Stimulated activated CD8-positive, alpha-beta memory T cell treated with anti-CD3 and anti-CD28 coated beads, Interleukin-12 subunit alpha, Interleukin-12 subunit beta, amount 100 ng/mL, for 4 hours (primary cell): ENCODE results near the gene P2RX6.
A peak's percentile ranks its signal among the peaks of the same experiment; 100 is the strongest.

Experiments used
- DNase-seq: peaks from one replicate; pipeline ENCODE4 v3.0.0-alpha.2; 2020; ENCODE audit warnings: low read depth

Gene P2RX6

DNA sequence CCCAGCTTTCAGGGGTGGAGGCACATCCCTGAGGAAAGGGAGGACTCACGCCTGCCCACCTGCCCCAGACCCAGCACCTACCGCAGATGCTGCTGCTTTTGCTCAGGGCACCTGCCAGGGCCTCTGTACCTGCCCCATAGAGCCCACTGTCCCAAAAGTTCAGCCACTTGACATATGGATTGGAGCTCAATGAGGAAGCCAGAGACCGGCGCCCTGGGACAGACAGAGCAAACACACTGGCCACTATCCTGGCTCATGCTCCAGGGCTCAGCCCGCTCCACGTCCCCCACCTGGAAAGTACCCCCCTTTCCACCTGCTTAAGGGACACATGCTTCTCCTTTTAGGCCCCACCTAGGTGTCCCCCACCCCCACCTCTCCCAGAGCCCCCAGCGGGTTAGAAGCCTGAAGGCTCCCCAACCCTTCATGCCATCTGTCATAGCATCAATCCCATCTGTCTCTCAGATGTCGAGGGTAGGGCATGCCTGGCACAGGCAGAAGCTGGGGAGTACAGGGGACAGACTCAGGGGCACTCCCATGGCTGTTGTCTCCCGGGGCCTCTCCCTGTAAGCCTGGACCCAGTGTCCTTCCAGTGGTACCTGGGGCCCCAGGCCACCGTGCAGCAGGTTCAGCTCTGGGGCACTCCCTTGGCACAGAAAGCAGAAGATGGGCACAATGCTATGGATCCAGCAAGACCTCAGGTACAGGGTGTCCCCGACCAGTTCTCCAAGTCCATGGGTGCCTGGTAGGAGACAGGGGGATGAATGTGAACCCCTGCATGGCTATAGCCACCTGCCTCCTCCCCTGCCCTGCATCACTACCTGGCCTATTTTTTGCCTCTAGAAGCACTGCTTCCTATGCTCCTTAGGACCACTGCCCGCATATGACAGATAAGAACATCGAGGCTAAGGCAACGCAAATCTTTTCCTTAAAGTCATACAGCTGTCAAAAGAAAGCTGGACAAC, 2.2 kb upstream of the P2RX6 start:
- DNase-seq, result no peak

DNA sequence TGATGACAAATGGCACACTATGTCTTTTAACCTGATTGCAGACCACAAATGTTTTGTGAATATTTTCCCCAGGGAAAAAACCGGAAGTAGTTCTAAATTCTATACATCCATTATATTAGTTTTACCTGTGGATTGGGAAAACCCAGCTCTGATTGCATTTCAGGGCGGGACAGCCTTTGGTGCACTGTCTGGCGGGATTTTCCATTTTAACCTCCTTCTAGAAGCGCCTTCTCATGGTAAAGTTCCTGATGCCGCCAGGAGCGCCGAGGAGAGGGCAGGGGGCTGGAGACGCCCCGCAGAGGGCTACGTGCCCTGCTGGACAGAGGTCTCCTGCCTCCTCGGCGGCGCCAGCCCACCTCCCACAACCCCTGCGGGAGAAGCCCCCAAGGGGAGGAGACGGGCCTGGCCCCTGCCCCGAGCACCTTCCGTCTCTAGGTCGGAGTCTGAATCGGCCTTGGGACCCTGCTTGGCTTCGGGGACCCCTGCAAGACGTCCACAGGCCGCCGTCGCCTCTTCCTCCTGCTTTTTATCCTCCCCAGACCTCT, 1.2 kb upstream of the P2RX6 start:
- no peak for DNase-seq

DNA sequence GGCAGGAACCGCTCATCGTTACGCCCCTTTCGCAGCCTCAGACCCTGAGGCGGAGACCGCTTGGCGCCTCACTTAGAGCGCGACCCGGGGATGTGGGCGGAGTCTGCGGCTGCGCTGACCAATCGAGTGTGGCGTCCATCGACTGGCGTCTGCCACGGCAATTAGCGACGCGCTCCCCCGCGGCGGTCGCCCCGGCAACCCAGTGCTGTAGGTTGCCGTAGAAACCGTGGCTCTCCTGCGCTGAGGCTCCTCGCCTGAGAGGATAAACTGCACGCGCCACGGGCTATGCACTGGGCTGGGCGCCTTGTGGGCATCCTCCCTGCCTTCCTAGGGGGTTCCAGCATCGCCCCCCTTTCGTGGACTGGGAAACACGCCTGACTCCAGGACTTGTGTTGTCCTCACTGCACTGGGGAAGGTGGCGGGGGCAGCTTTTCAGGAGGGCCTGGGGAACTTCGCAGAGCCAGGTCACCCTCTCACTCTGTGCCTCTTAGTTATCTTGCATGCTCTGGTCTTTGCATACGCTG, 701 bp upstream of the P2RX6 start:
- peak; percentile 74 for DNase-seq

DNA sequence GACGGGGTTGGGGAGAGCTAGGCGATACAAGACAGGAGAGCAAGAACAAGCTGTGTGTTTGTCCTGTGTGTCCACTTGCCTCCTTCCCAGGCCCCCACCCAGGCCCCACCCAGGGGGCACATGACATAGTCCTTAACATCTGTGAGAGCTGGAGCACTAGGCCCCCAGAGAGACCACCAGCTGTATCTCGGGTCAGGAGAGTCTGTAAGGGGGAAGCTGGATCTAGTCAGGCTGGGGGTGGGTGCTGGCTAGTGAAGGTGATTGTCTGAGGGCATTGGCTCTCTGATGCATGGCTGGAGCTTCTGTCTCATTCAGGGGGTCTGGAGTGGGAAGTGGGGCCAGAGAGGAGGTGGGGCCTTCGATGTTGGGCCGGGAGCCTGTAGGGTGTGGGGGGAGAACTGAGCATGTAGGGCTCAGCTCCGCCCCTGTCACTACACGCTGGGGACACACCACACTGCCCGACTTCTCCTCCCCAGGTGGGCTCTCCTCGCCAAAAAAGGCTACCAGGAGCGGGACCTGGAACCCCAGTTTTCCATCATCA, 571 bp downstream of the P2RX6 start:
- DNase-seq, result no peak

DNA sequence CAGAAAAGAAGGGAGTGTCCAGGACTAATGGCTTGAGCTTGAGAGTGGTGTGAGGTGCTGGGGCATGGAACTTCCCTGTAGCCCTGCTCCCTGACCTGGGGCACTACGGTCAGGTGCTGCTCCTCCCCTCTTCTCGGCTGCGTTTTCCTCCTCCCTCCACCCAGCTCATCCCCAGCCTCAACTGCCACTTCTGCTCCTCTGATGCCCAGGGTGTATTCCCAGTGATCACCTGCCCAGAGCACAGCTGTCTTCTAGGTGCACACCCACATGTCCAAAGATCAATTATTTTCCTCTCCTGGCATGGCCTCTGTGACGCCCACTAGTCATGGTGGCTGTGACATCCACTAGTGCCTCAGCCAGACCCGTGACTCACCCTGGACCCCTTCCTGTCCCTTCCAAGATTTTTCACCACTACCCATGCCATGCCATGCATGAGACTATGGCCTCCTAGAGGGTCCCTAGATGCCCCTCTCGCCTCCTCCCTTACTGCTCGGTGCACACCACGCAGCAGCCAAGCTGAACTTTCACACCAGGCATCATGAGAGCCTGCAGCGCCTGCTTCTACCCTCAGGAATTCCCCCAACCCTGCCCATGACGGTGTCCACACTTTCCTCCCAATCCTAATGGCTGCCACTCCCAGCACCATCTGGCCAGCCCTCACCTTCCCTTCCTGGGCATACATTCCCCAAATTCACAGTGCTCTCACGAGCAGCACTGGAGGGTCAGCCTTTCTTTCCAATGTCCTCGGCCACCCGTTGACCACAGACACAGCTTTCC, 1.9 kb downstream of the P2RX6 start:
- no peak for DNase-seq

DNA sequence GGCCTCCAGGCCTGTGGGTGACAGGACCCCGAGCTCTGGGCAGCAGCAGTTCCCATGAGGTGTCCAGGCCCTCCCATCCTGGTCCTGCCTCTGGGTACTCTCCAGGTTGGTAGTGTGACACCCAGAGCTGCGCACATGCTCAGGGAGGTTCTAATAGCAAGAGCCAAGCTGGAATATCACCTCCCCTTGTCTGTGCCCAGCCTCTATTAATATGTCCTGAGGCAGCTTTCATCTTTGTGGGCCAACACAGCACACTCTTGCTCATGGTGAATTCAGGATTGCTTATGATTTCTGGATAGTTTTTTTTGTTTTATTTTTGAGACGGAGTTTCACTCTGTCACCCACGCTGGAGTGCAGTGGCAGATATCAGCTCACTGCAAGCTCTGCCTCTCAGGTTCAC, 3.3 kb downstream of the P2RX6 start:
- no peak for DNase-seq

DNA sequence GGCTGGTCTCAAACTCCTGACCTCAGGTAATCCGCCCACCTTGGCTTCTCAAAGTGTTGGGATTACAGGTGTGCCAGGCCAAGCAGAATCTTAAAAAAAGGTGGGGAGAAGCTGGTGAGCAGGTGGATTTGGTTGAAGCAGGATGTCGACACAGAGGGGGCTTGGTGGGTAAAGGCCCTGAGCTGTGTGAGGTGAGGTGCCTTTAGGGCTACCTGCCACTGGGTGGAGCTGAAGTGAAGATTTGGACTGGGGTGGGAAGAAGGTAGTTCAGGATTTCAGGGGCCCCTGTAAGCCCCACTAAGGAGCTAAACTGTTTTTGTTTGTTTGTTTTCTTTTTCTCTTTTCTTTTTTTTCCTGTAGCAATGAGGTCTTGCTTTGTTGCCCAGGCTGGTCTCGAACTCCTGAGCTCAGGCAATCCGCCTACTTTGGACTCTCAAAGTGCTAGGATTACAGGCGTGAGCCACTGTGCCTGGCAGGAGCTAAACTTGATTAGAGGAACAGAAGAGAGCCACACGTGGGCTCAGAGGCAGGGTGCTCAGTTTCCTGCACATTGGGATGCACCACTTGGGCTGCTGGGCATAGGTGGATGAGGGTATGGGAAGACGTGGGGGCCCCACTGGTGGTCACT, 6.0 kb downstream of the P2RX6 start:
- no peak for DNase-seq

DNA sequence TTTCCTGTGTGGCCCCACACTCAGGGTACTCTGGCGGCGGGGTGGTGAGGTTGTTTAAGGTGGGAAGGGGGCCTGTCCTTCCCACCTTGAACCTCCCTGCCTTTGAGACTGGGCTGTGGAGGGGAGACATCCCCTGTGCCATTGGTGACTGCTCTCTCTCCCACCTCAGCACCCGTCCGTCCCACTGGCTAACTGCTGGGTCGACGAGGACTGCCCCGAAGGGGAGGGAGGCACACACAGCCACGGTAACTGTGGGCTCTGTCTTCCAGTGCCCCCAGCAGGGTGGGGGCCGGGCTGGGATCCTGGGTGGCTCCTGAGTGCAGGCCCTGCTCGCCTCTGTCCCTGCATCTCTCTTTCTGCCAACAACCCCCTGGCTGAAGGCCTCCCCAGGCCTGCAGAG, 7.5 kb downstream of the P2RX6 start:
- DNase-seq, result no peak

DNA sequence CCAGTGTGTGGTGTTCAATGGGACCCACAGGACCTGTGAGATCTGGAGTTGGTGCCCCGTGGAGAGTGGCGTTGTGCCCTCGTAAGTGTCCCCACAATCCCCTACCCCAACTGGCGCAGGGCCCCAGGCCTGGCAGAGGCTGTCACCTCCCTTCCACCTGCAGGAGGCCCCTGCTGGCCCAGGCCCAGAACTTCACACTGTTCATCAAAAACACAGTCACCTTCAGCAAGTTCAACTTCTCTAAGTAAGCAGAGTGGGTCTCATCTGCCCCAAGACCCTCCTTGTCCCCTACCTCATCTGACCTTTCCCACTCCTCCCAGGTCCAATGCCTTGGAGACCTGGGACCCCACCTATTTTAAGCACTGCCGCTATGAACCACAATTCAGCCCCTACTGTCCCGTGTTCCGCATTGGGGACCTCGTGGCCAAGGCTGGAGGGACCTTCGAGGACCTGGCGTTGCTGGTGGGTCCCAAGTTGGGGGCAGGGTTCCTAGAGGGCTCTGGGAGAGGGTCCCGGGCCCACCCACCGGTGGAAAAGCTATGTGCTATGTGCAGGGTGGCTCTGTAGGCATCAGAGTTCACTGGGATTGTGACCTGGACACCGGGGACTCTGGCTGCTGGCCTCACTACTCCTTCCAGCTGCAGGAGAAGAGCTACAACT, 8.1 kb downstream of the P2RX6 start:
- no peak for DNase-seq

DNA sequence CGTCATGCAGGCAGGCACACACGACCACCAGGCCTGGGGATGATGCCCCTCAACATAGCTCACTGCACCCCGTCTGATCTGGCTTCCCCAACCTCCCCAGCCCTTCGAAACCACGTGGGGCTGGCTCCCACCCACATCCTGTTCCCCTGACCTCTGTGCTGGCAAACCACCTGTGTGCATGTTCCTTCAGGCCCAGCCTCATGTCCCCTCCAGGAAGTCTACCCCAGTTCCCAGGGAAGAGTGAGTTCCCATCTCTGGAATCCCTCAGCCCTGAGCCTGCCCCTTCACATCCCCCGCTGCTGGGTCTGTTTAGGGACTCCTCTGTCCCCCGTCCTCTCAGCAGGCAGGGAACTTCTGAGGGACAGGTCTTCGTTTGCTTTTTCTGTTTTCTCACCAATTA, 10.3 kb downstream of the P2RX6 start:
- no peak for DNase-seq

DNA sequence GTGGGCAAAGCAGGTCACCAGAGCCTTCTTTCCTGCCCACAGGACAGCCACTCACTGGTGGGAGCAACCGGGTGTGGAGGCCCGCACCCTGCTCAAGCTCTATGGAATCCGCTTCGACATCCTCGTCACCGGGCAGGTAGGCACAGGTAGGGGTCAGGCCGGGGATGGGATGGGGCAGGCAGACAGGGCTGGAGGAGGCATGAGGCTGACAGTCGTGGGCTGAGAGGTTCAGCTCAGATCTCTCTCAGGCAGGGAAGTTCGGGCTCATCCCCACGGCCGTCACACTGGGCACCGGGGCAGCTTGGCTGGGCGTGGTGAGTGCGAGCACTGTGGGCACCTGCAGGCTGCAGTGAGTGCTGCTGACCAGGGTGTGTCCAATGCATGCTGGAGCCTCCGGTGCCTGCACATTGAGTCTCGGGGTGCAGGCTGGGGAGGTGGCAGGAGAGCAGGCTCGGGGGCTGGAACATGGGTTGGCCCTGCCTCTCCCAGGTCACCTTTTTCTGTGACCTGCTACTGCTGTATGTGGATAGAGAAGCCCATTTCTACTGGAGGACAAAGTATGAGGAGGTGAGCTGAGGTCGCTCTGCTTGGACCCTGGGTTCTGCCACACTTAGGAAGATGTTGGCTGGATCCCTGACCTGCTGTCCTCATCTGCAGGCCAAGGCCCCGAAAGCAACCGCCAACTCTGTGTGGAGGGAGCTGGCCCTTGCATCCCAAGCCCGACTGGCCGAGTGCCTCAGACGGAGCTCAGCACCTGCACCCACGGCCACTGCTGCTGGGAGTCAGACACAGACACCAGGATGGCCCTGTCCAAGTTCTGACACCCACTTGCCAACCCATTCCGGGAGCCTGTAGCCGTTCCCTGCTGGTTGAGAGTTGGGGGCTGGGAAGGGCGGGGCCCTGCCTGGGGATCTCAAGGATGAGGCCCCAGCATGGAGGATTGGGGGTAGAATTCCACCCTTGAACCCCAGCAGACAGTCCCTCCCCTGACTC, 11.1 kb downstream of the P2RX6 start:
- DNase-seq, result no peak

DNA sequence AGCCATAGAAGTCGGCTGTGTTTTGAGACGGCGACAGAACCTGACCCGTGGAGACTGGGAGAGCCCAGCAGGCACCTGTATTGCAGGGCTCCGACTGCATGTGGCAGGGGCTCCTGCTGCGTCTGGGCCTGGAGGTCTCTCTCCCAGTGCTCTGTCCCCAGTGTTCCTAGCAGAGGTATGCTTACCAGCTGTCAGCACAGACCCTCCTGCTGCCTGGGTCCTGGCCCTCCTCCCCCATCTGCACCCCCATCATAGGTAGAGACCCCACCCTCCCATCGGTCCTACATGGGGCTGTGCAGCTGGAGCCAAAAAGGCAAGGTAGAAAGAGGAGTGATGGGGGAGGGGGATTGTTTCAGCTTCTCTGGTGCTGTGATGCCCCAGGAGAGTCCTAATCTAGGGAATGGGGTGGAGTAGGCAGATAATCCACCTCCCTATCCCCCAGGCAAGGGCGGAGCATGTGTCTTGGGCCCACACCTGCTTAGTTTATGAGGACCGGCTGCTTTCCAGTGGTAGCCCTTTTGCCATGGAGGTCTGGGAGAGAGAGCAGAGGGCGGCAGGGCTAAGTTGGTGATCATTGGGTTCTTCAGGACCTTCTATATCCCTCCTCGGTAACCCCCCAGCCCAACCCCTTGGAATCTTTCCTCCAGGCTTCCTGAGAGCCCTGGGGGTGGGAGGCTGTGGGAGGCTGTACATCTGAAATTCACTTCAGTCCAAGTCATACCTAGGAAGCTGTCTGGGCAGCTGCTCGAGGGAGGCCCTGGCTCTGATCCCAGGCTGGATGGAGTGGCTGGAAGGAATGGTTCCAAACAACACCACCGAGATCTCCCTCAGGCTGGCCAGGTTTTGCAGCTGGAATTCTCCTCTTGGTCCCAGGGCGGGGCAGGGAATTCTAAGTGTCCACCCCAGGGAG, 12.1 kb downstream of the P2RX6 start:
- no peak for DNase-seq

DNA sequence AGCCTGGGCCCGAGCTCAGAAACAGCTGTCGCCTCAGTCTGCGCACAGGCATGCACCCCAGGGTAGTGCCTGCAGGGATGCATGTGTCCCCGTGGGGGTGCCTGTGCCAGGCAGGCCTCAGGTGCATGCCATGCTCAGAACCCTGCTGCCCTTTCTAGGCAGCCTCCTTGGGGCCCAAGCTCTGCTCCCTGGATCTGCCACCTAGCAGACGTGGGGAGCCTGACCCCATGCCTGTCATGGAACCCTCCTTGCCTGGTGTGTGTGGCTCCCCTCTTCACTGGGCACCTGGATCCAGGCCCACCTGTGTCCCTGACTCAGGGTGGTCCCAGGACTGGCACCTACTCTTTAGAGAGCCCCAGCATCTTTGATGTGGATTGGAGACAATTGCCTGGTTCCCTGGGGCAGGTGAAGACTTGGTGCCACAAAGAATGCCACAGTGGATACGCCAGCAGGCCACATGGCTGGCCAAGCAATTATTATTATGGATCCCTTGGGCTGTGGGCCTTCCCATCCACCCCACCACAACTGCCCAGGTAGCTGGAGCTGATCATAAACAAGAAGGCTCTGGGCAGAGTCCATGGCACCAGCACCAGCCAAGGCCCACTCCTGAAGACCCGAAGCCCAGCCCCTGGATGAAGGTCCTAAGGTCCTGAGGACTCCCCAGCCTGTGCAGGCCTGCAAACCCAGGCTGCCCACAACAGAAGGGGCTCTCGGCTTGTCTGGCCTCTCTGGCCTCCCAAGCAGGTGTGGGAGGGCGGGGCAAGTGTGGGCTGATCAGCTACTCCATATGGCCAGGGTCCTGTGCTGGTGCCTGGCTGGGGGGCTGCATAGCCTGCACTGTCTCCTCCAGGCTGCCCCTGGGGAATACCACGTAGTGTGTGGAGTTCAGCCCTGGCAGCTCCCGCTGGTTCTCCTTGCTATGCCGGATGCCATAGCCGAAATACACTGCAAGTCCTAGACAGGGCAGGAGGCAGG, 13.6 kb downstream of the P2RX6 start:
- no peak for DNase-seq

DNA sequence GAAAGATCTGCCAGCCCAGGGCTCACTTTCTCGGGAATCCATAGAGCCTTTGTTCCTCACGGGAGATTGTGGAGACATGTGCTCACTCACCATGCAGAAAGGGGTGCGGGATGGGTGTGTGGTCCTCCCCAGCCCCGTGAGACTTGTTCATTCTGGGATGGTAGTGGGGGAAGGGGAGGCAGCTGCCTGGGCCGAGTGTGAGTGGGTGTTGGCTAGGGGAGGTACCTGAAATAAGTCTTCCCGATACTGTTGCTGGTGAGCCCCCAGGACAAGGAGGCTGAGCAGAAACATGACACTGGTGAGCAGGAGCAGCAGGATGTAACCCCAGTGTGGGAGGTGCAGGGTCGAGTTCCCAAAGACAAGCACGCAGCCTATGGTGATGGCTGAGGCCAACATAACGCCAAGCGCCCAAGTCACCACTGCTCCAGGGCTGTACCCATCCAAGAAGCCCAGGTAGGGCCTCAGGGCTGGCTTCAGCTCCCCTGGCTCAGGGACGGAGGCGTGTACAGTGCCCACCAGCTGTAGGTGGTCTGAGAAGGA, 14.6 kb downstream of the P2RX6 start:
- no peak for DNase-seq

DNA sequence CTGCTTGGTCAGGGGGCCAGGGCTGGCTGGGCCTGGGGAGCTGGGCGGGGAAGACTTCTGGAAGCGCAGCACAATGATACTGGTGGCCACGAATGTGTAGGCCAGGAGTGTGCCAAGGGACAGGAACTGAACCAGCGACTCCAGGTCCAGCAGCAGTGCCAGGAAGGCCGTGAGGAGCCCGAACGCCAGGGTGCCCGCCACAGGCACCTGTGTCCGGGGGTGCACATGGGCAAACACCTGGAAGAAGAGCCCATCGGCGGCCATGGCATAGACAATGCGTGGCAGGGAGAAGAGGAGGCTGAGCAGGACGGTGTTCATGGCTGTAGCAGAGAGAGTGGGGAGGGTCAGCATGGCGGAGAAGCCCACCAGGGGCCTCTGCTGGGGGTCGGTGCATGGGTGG, 15.1 kb downstream of the P2RX6 start:
- no peak for DNase-seq

DNA sequence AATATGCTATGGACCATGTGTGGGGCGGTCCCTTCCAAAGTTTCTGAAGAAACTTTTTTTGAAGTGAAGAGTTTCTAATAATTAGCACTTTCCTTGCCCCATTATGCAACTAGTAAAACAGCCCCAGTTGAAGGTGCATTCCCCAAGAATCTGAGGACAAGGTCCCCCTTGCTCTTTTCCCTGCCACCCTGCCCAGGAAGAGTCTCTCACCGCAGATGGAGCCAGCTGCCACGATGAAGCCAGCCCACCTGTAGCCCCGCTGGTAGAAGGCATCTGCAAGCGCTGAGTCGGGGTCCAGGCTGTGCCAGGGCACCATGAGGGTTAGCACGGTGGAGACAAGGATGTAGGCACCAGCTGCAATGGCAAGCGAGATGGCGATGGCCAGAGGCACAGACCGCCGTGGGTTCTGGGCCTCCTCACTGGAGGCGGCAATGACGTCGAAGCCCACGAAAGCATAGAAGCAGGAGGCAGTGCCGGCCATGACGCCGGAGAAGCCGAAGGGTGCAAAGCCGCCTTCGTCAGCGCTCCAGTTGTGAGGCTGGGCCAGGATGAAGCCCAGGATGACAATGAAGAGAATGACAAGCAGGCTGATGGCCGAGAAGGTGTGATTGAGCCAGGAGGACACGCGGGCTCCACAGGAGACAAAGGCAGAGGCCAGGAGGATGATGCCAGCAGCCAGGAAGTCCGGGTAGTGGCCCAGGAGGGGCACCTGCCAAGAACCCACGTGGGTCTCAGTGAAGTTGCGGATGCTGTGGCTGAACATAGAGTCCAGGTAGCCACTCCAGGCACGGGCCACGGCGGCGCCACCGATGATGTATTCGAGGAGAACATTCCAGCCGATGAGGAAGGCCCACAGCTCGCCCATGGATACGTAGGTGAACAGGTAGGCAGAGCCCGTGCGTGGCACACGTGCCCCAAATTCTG, 15.9 kb downstream of the P2RX6 start:
- no peak for DNase-seq
